Measurements from ENCODE around the gene PAX1. TPM values are rescaled to one million over a fixed set of nuclear protein-coding genes. Genes with fewer than 3 reads are reported as not detected.
A peak's percentile ranks its signal among the peaks of the same experiment; 100 is the strongest.

Gene PAX1
- total and polyA plus RNA-seq, 2 experiments from 2014 or later = 0.14 TPM; not detected in 1

GRCh38 chr20:21725892-21726291 is 20.4 kb downstream of the PAX1 start:
- no peak overlapping the region for H3K27ac Mint-ChIP-seq
- ATAC-seq = peak; percentile 54; the same call in 2 of the 3 replicates

More at GRCh38 chr20:21725892-21726291, 20.4 kb downstream of the PAX1 start:
- Mint-ChIP-seq H3K27me3 (ENCODE audit: insufficient read depth, low read depth, poor library complexity) (no peaks in the 10 kb centered on the region), H3K4me1 (peaks cover 5% of the 10 kb centered on the region), H3K4me3 (no peak overlapping the region), H3K36me3 (ENCODE audit: low read depth) (no peaks in the 10 kb centered on the region), H3K9me3 (no peaks in the 10 kb centered on the region)
- H3K36me3 ChIP-seq (ENCODE audit: insufficient read depth) = no peaks in the 10 kb centered on the region
- H2AFZ ChIP-seq = no peak overlapping the region
- H3F3A ChIP-seq (replicated peaks; ENCODE audit: low read depth) = no peaks in the 10 kb centered on the region
- no peaks in the 10 kb centered on the region for H3K9me2 ChIP-seq (ENCODE audit: insufficient read depth)
- TF ChIP-seq EZH2 (IDR thresholded peaks at IDR 0.05; ENCODE audit: low read depth, unreplicated experiment) (no peak), EZH2phosphoT487 (IDR thresholded peaks at IDR 0.05; ENCODE audit: unreplicated experiment) (no peak), ZNF114 (CRISPR knock-in tag; IDR thresholded peaks at IDR 0.05) (no peak), CTCF (conservative IDR thresholded peaks at IDR 0.05; ENCODE audit: low read depth in 2 of 2) (no peak), ETS1 (IDR thresholded peaks at IDR 0.05) (no peak), CREB1 (CRISPR knock-in tag; IDR thresholded peaks at IDR 0.05; ENCODE audit: low read depth) (no peak), STAT1 (IDR thresholded peaks at IDR 0.05; ENCODE audit: unreplicated experiment) (no peak), JUNB (IDR thresholded peaks at IDR 0.05; ENCODE audit: unreplicated experiment) (no peak), ZNF331 (CRISPR knock-in tag; IDR thresholded peaks at IDR 0.05; ENCODE audit: low read depth) (no peak), NANOG (IDR thresholded peaks at IDR 0.05; ENCODE audit: borderline replicate concordance) (no peak), POLR2AphosphoS5 (IDR thresholded peaks at IDR 0.05; ENCODE audit: low read depth) (no peak)
- TF ChIP-seq, protein P1, sequence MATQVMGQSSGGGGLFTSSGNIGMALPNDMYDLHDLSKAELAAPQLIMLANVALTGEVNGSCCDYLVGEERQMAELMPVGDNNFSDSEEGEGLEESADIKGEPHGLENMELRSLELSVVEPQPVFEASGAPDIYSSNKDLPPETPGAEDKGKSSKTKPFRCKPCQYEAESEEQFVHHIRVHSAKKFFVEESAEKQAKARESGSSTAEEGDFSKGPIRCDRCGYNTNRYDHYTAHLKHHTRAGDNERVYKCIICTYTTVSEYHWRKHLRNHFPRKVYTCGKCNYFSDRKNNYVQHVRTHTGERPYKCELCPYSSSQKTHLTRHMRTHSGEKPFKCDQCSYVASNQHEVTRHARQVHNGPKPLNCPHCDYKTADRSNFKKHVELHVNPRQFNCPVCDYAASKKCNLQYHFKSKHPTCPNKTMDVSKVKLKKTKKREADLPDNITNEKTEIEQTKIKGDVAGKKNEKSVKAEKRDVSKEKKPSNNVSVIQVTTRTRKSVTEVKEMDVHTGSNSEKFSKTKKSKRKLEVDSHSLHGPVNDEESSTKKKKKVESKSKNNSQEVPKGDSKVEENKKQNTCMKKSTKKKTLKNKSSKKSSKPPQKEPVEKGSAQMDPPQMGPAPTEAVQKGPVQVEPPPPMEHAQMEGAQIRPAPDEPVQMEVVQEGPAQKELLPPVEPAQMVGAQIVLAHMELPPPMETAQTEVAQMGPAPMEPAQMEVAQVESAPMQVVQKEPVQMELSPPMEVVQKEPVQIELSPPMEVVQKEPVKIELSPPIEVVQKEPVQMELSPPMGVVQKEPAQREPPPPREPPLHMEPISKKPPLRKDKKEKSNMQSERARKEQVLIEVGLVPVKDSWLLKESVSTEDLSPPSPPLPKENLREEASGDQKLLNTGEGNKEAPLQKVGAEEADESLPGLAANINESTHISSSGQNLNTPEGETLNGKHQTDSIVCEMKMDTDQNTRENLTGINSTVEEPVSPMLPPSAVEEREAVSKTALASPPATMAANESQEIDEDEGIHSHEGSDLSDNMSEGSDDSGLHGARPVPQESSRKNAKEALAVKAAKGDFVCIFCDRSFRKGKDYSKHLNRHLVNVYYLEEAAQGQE (IDR thresholded peaks at IDR 0.05; ENCODE audit: unreplicated experiment) = no peak
- TF ChIP-seq, protein P2, sequence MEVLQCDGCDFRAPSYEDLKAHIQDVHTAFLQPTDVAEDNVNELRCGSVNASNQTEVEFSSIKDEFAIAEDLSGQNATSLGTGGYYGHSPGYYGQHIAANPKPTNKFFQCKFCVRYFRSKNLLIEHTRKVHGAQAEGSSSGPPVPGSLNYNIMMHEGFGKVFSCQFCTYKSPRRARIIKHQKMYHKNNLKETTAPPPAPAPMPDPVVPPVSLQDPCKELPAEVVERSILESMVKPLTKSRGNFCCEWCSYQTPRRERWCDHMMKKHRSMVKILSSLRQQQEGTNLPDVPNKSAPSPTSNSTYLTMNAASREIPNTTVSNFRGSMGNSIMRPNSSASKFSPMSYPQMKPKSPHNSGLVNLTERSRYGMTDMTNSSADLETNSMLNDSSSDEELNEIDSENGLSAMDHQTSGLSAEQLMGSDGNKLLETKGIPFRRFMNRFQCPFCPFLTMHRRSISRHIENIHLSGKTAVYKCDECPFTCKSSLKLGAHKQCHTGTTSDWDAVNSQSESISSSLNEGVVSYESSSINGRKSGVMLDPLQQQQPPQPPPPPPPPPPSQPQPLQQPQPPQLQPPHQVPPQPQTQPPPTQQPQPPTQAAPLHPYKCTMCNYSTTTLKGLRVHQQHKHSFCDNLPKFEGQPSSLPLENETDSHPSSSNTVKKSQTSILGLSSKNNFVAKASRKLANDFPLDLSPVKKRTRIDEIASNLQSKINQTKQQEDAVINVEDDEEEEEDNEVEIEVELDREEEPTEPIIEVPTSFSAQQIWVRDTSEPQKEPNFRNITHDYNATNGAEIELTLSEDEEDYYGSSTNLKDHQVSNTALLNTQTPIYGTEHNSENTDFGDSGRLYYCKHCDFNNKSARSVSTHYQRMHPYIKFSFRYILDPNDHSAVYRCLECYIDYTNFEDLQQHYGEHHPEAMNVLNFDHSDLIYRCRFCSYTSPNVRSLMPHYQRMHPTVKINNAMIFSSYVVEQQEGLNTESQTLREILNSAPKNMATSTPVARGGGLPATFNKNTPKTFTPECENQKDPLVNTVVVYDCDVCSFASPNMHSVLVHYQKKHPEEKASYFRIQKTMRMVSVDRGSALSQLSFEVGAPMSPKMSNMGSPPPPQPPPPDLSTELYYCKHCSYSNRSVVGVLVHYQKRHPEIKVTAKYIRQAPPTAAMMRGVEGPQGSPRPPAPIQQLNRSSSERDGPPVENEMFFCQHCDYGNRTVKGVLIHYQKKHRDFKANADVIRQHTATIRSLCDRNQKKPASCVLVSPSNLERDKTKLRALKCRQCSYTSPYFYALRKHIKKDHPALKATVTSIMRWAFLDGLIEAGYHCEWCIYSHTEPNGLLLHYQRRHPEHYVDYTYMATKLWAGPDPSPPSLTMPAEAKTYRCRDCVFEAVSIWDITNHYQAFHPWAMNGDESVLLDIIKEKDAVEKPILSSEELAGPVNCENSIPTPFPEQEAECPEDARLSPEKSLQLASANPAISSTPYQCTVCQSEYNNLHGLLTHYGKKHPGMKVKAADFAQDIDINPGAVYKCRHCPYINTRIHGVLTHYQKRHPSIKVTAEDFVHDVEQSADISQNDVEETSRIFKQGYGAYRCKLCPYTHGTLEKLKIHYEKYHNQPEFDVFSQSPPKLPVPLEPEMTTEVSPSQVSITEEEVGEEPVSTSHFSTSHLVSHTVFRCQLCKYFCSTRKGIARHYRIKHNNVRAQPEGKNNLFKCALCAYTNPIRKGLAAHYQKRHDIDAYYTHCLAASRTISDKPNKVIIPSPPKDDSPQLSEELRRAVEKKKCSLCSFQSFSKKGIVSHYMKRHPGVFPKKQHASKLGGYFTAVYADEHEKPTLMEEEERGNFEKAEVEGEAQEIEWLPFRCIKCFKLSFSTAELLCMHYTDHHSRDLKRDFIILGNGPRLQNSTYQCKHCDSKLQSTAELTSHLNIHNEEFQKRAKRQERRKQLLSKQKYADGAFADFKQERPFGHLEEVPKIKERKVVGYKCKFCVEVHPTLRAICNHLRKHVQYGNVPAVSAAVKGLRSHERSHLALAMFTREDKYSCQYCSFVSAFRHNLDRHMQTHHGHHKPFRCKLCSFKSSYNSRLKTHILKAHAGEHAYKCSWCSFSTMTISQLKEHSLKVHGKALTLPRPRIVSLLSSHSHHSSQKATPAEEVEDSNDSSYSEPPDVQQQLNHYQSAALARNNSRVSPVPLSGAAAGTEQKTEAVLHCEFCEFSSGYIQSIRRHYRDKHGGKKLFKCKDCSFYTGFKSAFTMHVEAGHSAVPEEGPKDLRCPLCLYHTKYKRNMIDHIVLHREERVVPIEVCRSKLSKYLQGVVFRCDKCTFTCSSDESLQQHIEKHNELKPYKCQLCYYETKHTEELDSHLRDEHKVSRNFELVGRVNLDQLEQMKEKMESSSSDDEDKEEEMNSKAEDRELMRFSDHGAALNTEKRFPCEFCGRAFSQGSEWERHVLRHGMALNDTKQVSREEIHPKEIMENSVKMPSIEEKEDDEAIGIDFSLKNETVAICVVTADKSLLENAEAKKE (CRISPR knock-in tag; IDR thresholded peaks at IDR 0.05) = no peak
- H3K4me3 ChIP-seq = no peak overlapping the region
- no peaks in the 10 kb centered on the region for H4K20me1 ChIP-seq (replicated peaks; ENCODE audit: insufficient read depth)
- peaks cover 8% of the 10 kb centered on the region for H3K4me1 ChIP-seq (ENCODE audit: insufficient read depth)
- H3K27me3 ChIP-seq (ENCODE audit: insufficient read depth) = no peaks in the 10 kb centered on the region
- no peaks in the 10 kb centered on the region for H3K79me2 ChIP-seq (replicated peaks; ENCODE audit: insufficient read depth)
- H3K27ac ChIP-seq (ENCODE audit: low read depth) = no peak overlapping the region
- no peak overlapping the region for H3K4me2 ChIP-seq
- DNase-seq (ENCODE audit: low spot score) = peak; percentile 70

All from GM23338 (cell line).